ENCODE measurements around the gene HP1BP3.

HP1BP3 gene

DNA sequence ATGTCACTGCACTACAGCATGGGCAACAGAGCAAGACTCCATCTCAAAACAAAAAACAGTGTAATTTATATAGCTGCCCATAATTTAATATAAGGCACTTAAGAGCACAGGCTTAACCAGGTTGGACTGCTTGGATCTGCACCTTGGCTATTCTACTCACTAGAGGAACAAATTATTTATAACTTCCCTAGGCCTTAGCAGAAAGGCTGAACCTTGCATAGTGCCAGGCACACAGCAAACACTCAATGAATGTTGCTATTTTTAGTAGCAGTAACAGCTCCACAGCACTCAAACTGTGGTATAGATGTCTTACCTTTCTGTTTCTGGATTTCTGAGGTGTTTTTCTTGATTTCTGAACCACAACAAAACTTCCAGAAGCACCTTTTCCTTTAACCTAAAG lies 19.8 kb downstream of the HP1BP3 start:
- no peak for DNase-seq (ENCODE audit: low read depth)

DNA sequence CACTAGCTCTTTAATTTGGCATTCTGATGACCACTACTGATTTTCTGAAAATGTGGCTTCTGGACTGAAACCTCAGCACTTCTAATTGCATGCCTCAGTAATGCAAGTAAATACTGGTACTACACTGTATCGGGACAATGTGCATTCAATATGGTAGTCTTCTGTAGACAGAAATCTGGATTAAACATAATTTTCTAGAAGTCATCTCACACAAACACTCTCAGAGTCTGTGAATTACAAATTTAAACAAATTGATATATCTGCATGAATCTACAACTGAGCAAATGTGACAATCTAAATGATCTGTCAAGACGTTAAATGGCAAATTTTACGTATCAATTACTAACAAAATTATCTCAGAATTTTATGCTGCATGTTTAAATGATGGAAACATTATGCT lies 23.7 kb downstream of the HP1BP3 start:
- DNase-seq (ENCODE audit: low read depth) = no peak

DNA sequence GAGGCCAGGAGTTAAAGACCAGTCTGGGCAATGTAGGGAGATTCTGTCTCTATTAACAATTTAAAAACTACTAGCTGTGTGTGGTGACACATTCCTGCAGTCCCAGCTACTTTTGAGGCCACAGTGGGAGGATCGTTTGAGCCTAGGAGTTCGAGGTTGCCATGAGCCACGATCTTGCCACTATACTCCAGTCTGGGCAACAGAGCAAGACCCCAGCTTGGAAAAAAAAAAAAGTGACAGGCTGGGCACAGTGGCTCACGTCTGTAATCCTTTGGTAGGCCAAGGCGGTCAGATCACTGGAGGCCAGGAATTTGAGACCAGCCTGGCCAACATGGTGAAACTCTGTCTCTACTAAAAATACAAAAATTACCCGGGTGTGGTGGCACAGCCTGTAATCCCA lies 26.8 kb downstream of the HP1BP3 start:
- no peak for DNase-seq (ENCODE audit: low read depth)

- DNase-seq (ENCODE audit: low read depth) = no peak
Measured at GRCh38 chr1:20753589-20753988, 33.5 kb downstream of the HP1BP3 start.

DNA sequence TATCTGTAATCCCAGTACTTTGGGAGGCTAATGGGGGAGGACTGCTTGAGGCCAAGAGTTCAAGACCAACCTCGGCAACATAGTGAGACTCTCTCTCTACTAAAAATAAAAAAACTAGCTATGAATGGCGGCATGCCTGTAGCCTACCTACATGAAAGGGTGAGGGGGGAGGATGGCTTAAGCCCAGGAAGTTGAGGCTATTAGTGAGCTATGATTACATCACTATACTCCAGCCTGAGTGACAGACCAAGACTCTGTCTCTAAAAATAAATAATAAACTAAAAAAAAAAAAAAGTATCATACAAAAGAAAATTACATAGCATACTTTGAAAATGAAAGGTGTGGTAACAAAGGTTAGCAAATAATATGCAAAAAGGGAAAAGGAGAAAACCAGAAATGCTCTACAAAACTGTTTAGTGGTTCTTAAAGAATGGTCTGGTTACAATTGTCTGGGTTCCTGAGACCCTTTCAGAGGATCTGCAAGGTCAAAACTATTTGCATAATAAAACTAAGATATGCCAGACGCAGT lies 35.6 kb downstream of the HP1BP3 start:
- no peak for DNase-seq (ENCODE audit: low read depth)

GRCh38 chr1:20742671-20743070 lies 44.4 kb downstream of the HP1BP3 start:
- no peak for DNase-seq (ENCODE audit: low read depth)

- no peak for DNase-seq (ENCODE audit: low read depth)
Measured at GRCh38 chr1:20740781-20741180, 46.3 kb downstream of the HP1BP3 start.

- DNase-seq (ENCODE audit: low read depth) = no peak
Measured at GRCh38 chr1:20739225-20739624, 47.9 kb downstream of the HP1BP3 start.

GRCh38 chr1:20735581-20736111 lies 51.5 kb downstream of the HP1BP3 start:
- DNase-seq (ENCODE audit: low read depth) = no peak

GRCh38 chr1:20733360-20733975 lies 53.6 kb downstream of the HP1BP3 start:
- DNase-seq (ENCODE audit: low read depth) = no peak

- DNase-seq (ENCODE audit: low read depth) = no peak
Measured at GRCh38 chr1:20732588-20733359, 54.3 kb downstream of the HP1BP3 start, which contains the start of gene SH2D5. TSS of gene SH2D5 (minus strand) at chr1:20732703. CDS start at chr1:20728044, 4,659 bp downstream.

DNA sequence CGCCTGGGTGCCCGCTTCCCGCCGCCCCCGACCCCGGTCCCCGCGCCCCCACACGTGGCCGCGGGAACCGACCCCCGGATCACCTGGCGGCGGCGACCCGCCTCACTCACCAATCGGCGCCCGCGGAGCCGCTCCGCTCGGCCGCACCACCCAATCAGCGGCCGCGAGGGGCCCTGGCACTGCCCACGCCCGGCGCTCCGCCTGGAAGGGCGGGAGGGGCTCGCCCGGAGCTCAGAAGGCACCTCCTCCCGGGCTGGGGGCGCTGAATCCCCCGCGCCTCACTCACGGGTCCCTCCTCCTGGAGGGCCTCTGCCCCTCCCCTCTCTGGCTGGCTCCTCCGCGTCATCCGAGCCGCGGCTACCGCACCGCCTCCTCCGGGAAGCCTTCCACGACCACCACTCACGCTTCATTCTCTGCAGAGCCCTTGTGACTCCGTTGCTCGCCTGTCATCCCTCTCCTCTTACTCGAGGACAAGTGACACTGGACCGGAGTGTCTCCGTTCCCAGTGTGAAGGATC lies 55.0 kb downstream of the HP1BP3 start:
- no peak for DNase-seq (ENCODE audit: low read depth)

DNA sequence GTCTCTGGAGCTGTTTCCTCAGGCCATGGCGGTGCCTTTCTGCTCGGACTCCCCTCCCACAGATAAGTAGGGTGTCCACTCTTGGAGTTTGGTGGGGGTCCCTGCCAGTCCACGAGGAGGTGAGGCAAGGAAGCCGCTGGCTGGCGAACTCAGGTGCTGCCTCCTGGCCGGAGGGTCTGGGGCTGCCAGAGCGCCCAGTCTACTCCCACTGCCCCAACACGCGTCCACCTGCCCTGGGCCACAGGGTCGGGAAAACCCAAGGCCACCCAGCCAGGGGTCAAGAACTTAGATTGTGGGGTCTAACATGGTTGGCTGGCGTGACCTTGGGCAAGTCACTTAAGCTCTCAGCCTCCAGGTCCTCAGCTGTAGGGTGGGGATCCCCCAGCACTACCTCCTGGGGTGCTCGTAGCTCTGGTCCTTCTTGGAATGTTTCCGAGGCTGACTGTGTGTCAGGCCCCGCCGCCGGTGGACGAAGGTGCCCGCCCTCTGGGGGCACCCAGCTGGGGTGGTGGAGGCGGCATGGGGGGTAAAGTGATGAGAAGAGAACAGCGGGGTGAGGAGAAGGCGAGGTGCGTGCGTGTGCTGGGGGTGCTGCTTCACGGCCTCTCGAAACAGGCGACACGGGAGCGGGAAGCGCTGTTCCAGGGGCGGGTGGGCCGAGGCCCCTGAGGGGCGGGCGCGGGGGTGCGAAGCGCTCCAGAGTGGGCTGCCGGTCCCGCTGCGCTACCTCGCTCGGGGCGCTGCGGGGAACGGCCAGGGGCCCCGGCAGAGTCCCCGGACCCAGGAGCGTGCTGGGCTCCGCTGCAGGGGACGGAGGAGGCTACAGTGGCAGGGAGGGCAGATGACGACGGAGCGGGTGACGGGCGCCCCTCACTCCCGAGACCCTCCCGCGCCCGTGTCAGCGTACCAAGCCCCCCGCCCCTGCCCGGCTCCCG lies 55.8 kb downstream of the HP1BP3 start:
- no peak for DNase-seq (ENCODE audit: low read depth)

GRCh38 chr1:20730690-20731056 lies 56.4 kb downstream of the HP1BP3 start:
- DNase-seq (ENCODE audit: low read depth) = no peak

GRCh38 chr1:20729990-20730689 lies 57.0 kb downstream of the HP1BP3 start:
- no peak for DNase-seq (ENCODE audit: low read depth)

DNA sequence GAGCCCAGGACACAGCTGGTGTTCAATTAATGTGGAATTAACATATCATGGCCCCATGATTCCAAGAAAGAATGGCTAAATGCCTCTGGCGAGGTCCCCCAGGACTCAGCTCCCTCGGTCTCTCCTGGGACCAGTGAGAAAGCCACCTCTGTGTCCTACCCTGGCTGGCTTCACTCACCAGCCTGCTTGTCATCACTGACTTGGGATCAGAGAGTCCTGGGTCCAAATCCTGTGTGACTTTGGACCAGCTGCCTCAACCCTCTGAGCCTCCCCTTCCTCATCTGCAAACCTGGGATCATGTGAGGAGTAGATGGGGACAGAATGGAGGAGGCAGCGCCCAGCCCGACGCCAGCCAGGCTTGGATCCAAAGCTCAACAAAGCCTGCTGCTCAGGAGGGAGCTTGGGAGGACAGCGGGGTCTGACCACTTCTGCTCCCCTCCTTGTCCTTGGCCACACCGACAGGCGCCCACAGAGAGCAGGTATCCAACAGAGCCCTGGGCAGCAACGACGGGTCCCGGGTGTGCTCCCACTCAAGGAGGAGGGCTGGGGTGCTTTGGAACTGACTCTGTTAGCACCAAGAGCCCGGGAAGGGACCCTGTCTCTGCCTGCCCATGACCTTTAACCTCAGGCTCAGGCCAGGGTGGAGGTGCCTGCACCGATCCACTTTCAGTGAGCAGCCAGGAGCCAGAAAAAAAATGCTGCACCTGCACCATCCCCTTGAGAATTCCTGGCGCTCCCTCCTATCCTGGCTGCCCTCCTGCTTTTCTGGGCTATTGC lies 57.8 kb downstream of the HP1BP3 start:
- no peak for DNase-seq (ENCODE audit: low read depth)

DNA sequence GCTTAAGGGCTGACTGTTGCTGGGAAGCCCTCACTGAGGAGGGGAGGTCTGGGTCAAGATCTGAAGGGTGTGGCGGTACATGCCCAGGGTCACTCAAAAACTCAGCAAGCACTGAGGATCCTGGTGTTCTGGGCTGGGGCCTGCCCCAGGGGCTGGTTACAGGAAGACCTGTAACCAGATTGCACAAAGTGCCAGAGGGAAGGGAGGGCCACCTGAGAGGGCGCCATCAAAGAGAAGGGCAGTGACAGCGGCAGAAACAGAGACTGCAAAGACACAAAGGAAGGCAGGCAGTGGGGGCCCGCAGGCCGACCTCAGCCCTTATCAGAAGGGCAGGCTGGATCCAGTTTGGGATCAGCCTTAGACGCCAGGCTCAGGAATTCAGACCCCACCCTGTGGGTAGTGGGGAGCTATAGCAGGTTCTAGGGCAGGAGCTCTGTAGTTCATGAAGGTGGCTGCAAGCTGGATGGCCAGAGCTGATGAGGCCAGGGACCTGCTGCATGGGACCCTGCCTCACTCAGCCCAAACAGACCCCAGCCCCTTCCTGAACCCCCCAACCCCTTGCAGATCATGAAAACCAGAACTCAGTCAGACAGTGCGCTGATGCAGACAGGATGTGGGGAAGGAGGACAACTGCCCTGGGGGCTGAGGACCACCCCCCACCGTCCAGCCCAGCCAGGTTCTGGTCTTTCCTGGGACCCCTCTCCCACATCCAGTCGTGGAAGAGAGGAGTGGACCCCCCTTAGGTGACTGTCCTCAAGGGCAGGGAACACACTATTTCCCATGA lies 58.5 kb downstream of the HP1BP3 start:
- no peak for DNase-seq (ENCODE audit: low read depth)

- DNase-seq (ENCODE audit: low read depth) = no peak
Measured at GRCh38 chr1:20727746-20728316, 59.3 kb downstream of the HP1BP3 start.

Data from stimulated activated CD8-positive, alpha-beta memory T cell treated with anti-CD3 and anti-CD28 coated beads, Interleukin-15, amount 100 ng/mL, for 24 hours (primary cell).